Fibroblast of mammary gland (primary cell): ENCODE results near the gene CTNNA3.

Source experiments
- DNase-seq: peaks from one replicate; pipeline ENCODE4 v3.0.0-alpha.2; 2010; ENCODE audit warnings: low read depth
- H3K4me3 ChIP-seq: 2 replicates; pipeline ENCODE4 v1.5.1; 2011; ENCODE audit warnings: low read depth, mild to moderate bottlenecking, low read length, moderate library complexity; ENCODE audit not compliant: control insufficient read depth
- TF ChIP-seq, protein P1 (sequence below): conservative IDR thresholded peaks from 2 replicates; pipeline ENCODE4 v1.5.1; 2011; ENCODE audit warnings: low read depth, low read length, inconsistent platforms; ENCODE audit not compliant: control insufficient read depth, insufficient read depth

Gene CTNNA3

DNA sequence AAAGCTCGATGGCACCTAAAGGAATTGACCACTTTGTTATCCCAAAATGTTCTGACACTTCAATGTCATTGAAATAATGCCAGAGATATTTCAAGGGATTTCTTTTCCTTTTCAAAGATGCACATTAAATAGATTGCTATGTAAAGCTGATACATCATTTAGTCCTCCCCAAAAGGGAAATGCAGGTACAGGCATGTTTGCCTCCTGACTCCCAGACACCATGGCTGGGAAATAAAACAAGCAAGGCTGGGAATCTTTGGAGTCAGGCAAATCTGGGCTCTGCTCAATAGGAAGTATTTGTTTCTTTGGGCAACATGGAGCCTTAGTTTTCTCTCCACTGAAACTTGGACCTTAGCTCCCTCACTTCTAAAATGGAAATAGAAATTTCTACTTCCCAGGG is 1000.9 kb downstream of the CTNNA3 start:
- TF ChIP-seq, protein P1, sequence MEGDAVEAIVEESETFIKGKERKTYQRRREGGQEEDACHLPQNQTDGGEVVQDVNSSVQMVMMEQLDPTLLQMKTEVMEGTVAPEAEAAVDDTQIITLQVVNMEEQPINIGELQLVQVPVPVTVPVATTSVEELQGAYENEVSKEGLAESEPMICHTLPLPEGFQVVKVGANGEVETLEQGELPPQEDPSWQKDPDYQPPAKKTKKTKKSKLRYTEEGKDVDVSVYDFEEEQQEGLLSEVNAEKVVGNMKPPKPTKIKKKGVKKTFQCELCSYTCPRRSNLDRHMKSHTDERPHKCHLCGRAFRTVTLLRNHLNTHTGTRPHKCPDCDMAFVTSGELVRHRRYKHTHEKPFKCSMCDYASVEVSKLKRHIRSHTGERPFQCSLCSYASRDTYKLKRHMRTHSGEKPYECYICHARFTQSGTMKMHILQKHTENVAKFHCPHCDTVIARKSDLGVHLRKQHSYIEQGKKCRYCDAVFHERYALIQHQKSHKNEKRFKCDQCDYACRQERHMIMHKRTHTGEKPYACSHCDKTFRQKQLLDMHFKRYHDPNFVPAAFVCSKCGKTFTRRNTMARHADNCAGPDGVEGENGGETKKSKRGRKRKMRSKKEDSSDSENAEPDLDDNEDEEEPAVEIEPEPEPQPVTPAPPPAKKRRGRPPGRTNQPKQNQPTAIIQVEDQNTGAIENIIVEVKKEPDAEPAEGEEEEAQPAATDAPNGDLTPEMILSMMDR = no peak
- no peak overlapping the region for H3K4me3 ChIP-seq
- DNase-seq = no peak

DNA sequence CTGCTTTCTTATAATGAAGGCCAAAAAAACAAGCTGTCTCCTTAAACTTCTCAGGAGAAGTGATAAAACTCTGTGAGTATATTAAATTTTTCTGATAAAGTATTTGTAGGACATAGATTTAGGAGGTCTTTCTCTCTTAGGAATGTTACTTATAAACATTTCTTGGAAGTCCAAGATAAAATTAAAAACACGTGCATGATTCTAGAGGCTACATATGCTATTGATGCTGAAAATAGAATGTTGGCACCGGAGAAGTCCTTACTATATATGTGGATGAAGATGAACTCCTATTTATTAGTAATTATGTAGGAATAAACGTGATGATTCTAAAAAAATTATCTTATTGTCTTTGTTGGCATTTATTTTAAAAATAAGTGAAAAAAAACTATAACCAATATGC is 1011.4 kb downstream of the CTNNA3 start:
- DNase-seq = no peak
- TF ChIP-seq, protein P1 = no peak
- H3K4me3 ChIP-seq = no peak overlapping the region

DNA sequence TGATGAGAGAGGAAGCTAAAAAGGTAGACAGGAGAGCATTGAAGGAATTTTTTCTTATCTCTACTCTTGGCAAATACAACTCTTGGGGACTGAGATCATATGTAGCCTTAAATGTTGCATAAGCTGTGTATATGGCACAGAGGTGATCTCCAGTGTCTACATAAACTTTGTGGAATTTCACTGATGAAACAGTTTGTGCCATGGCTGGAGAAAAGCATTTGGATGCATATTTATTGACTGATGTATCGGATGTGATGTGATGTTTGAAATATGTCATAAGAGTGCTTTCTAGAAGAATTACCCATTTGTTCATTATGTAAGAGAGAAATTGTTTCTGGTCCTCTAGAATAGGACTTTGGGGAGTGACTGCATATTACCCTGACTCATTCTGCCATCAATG is 1015.1 kb downstream of the CTNNA3 start:
- no peak overlapping the region for H3K4me3 ChIP-seq
- DNase-seq = no peak
- TF ChIP-seq, protein P1 = no peak

GRCh38 chr10:66678521-66678920 is 1017.5 kb downstream of the CTNNA3 start:
- TF ChIP-seq, protein P1 = no peak
- no peak overlapping the region for H3K4me3 ChIP-seq
- DNase-seq = no peak

DNA sequence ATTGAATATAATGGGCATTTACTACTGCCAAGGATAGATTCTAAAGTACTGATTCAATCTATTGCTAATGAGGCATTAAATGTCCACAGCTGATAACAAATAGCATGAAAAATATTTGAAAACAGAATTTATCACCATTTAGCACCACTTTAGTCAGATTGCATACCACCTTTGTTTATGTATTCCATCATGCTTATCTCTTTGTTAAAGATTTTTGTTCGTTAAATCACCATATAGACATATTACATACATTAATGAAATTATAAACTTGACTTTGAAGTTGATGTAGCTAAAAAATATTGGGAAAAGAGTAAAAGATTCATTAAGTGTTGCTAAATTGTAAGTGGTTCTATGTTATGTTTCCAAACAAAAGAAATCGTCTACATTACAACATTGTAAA is 1022.9 kb downstream of the CTNNA3 start:
- TF ChIP-seq, protein P1 = no peak
- no peak for DNase-seq

GRCh38 chr10:66671562-66671961 is 1024.4 kb downstream of the CTNNA3 start:
- no peak overlapping the region for H3K4me3 ChIP-seq
- TF ChIP-seq, protein P1 = no peak
- no peak for DNase-seq

More for the DNA sequence above, 1022.9 kb downstream of the CTNNA3 start:
- no peak overlapping the region for H3K4me3 ChIP-seq

DNA sequence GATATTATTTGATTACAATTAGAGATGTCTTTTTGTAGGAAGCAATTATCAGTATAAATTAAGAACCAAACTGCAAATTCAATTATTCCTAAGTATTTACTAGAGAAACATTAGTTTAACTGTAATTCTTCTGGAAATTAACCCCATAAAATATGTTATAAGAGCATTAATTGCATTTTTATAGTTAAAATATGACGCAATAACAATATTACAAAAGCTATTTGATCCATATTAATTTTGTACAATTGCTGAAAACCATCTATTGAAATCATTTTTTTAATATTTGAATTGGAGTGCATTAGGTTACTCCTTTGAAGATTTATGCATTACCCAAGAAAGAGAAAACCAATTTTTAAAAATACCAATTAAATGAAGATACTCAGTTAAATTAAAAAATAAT is 1024.9 kb downstream of the CTNNA3 start:
- H3K4me3 ChIP-seq = no peak overlapping the region
- TF ChIP-seq, protein P1 = no peak
- no peak for DNase-seq
